Stimulated activated CD4-positive, alpha-beta T cell treated with anti-CD3 and anti-CD28 coated beads, TNF-alpha, amount 100 ng/mL, for 1 hour (primary cell): ENCODE results near the gene EEFSEC.

Experiments
- DNase-seq, 3 donors: peaks; one replicate each; pipeline ENCODE4 v3.0.0-alpha.2; 2020; ENCODE audit warnings: low read depth in 3 of 3, low spot score in 1 of 3

EEFSEC gene

GRCh38 chr3:128329491-128330213 lies 176.4 kb downstream of the EEFSEC start:
- DNase-seq, result no peak

- DNase-seq, result no peak
These were observed 177.0 kb downstream of the EEFSEC start for GRCh38 chr3:128330214-128330842.

GRCh38 chr3:128334086-128334645 lies 180.9 kb downstream of the EEFSEC start:
- no peak for DNase-seq

GRCh38 chr3:128334766-128335165 lies 181.5 kb downstream of the EEFSEC start:
- no peak for DNase-seq

- no peak for DNase-seq
These were observed 182.5 kb downstream of the EEFSEC start for GRCh38 chr3:128335621-128336296.

- no peak for DNase-seq
These were observed 183.3 kb downstream of the EEFSEC start for GRCh38 chr3:128336337-128337156.

GRCh38 chr3:128337305-128337704 lies 184.0 kb downstream of the EEFSEC start:
- no peak for DNase-seq

GRCh38 chr3:128338536-128339330 lies 185.5 kb downstream of the EEFSEC start:
- DNase-seq, result no peak

GRCh38 chr3:128339491-128340012 lies 186.3 kb downstream of the EEFSEC start:
- DNase-seq, result no peak

- DNase-seq, result no peak
These were observed 187.1 kb downstream of the EEFSEC start for GRCh38 chr3:128340198-128340903.

- no peak for DNase-seq
These were observed 187.7 kb downstream of the EEFSEC start for GRCh38 chr3:128340904-128341555.

GRCh38 chr3:128341659-128342395 lies 188.5 kb downstream of the EEFSEC start:
- no peak for DNase-seq

GRCh38 chr3:128342701-128343180 lies 189.5 kb downstream of the EEFSEC start:
- no peak for DNase-seq

- DNase-seq, result no peak
These were observed 190.2 kb downstream of the EEFSEC start for GRCh38 chr3:128343287-128344051.

GRCh38 chr3:128344052-128344735 lies 190.9 kb downstream of the EEFSEC start:
- no peak for DNase-seq

GRCh38 chr3:128345196-128345595 lies 191.9 kb downstream of the EEFSEC start:
- no peak for DNase-seq

GRCh38 chr3:128346562-128346961 lies 193.3 kb downstream of the EEFSEC start:
- no peak for DNase-seq
